DMS153 (cell line): ENCODE data around the gene SLC24A3.

Experiments used
- DNase-seq: peaks from one replicate; lab custom pipeline; 2025; lab: John Stamatoyannopoulos, UW

Gene SLC24A3

DNA sequence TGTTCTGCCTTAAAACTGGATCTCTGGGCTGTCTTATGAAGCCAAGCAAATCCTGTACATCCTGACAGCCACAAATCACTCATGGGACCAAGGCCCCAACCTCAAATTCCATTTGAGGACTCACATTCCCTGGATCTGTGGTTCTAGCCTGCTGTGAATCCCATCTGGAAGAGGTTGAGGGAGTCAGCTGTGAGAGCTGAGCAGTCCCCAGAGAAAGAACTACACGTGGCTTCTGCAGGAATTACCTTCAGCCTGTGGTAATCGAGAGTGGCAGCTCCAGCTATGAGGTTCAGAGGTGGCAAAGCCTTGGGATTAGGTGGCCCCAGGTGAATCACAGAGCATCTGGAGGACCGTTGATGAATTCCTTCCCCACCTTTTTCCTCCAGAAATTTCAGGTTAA is 245.2 kb downstream of the SLC24A3 start:
- no peak for DNase-seq

DNA sequence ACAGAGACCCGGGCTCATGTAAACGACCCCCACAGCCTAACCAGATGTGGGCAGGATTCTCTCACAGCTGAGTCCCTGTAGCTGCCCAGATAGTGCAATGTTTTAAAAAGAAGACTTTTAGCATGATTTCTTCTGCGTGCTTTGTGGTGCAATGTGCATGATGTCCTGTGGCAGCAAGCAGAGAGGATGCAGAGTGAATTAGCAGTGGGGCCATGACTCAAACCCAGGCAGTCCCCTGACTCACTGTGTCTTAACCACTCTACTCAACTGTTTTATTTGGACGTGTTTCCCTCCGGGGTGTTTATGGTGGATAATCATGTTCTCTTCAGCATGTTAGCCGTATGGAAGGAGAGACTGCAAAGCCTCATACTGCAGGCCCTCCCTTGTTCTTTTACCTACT is 247.9 kb downstream of the SLC24A3 start:
- no peak for DNase-seq

DNA sequence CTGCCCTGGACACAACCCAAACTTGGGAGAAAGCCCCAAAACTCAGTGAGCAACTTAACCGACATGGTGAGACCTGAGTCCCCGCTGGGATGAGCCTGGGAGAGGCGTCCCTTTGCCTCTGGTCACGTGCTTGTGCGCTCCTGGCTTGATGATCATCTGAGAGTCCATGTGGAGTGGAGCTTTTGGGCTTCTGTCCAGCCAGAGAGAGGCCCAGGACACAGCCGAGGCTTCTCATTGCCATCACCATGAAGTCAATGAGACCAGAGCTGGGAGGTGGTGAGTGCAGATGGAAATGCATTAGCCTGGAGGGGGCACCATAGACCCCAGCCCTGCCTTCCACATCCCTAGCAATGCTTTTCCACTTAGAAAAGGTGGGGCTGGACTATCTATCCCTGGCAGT is 250.0 kb downstream of the SLC24A3 start:
- no peak for DNase-seq

DNA sequence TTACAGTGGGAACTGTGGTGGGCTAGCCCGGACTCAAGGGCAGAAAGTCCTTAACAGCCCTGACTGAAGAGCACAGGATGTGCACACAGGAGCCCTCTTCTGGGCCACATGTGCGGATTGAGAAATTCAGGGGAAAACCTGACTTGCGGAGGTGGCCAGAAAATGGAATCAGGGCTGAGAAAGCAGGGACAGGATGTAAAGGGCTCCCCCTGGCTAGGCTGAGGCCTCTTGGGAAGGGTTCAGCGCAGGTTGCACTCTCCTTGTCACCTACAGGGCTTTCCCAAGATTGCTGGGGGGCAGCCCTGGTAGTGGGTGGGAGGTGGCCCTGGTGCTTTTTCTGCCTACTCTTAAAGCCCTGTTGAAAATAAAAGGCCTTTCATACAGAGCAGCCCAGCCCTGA is 251.2 kb downstream of the SLC24A3 start:
- no peak for DNase-seq

DNA sequence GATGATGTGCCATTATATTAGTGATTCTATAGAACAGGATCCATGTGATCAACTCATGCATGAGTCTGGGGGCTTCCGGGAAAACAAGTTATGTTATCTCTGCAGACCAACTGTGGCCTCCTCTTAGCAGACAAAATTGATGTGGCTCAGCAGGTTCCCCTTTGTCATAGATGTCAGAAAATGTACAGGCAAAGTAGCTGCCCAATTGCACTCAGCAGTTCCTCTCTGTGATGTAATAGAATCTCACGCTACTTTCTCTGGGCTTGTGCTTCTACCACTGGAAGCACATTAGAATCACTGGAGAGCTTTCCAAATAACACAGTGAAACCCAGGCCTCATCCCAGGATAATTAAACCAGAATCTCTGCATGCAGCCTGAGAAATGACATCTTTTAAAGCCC is 253.1 kb downstream of the SLC24A3 start:
- no peak for DNase-seq

DNA sequence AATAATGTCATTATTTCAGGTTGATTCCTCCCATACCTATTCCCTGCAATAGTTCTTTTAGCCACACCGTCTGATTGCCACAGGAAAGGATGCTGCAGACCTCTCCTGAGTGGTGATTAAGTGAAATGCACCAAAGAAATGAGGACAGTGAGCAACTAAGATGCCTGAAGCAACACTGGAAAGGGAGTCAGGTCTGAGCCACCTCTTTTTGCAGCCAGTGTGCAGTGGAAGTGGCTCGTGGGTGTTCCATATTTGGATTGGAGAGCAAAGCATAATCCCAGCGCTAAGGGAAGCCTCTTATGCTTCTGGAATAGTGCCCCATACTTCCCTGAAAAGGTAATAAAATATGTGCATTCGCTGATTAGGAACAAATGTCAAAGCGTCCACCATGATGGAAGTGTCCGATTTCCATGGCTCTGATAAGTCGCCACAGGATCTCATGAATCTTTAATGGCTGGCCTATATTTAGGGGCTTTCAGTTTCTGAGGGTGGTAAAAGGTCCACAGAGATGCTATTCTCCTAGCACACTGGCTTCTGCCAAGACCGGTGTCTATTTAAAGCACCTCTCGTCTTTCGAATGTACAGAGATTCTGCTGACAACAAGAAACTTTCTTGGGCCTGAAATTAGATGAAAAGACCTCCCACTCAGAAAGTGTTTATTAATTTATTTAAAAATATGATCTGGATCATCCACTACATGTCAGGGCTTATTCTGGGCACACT is 253.9 kb downstream of the SLC24A3 start:
- no peak for DNase-seq

DNA sequence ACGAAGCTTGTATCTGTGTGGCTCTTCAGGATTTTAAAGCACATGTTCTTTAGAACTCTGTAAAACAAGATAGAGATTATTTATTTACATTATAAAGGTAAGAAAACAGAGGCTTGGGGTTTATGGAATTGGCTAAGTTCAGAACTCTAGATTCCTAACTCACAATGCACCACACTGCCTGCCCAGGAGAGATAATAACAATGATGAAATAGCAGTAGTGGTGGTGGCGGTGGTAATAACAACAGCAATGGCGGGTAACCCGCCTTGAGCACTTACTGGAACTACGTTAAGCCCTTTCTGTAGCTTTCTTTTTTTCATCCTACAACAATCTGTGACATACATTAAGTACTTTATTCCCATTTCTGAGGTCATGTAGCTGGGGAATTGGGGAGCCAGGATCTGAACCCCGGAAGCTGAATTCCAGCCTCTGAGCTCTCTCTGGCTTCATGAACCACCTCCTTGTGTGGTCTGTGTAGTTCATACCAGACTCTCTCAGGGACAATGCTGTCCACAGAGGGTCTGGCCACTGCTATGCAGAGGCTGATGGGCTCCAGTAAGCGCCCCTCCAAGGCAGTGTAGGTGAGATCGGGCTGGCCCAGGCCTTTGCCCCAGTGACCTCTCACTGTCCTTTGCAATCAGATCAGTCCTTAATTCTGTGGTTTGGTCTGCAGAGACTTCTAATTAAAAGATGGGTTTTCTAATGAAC is 260.9 kb downstream of the SLC24A3 start:
- no peak for DNase-seq

DNA sequence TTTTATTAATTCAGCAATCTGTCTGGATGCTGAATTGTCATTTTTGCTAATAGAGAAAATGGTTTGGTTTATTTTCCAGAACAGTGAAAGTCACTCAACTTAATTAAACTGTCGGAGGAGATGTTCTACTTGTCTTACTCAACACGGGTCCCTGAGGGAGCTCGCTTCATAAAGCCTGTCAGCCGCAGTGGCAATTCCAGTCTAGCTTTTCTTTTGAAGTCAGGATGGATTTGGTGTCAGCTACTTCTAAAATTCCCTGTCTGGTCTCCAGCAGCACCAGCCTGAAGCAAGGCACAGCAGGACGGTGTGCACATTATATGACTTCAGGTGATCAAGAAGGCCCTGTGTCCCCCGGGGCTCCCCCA is 261.5 kb downstream of the SLC24A3 start:
- DNase-seq, result no peak

DNA sequence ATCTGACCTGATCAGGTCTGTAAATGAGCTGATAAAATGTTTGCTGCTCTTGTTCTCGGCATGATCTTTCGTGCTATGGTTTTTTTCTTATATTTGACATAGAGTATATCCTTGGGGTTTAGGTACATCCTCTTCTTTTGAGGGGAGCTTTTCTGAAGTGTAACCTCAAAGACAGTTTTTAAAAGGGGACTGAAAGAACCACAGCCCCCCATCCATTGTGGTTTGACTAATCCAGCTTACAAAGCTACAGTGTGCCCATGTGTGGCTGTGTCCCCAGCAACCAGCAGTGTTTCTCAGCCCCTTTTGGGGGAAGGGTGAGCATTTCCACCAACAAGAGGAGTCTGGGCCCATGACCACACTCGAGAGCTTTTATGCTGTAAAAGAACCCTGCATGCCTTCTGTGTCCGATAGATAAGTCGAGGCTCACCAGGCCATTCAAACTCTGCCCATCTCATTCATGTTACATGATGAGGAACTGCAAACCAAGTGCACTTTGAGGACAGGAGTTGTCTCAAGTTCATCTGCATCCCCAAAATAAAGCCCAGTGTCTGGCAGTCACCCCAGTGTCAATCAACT is 266.0 kb downstream of the SLC24A3 start:
- no peak for DNase-seq

DNA sequence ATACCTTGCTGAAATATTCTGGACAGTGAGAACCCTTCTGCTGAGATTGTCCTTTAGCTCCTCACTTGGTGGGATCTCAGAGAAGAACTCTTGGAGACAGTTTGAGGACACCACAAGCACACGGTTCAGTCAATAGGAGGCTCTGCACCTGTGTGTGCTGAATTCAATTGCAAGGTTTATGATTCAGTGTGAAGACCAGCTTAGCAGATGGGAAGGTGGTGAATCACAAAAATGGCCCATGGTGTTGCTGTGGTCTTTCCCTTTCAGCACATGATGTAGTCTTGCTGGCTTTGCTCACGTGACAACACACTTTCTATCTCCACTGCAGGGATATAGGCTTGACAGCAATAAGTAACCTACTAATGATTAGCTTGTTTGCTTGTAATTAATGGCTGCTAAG is 270.3 kb downstream of the SLC24A3 start:
- no peak for DNase-seq

DNA sequence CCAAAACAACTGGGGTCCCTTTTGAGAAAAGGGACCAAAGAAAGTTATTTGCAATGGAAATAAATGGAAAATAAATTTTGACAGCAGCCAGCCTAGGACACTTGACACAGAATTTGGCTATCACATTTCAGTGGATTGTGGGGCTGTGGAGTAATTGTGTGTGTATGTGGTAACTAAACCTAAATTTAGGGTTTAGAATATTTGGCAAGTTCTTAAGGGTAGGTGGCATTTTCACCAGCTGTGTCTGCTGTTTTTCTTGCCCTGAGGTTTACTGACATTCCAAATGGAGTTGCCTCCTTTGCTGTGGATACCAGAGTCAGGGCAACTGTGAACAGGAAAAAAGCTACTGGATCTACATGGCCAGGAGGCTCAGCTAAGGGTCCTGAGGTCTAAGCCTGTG is 270.9 kb downstream of the SLC24A3 start:
- DNase-seq, result no peak

DNA sequence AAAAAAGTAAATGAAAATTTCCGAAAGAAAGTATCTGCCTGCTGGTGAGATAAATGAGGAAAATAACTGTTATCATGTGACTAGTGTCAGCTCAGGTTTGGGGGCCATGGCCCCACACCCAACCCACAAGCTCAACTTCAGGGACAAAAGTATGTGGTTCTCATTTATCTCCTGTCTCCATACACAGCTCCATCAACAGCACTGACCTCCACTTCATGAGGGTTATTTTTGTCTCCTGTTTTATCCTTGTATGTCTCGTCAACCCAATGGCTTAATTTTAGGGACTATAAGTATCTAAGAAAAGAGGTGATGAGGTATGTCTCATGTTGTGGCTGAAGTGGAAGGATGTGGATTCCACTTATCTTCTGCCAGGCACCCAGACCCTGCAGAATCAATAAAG is 274.0 kb downstream of the SLC24A3 start:
- no peak for DNase-seq

DNA sequence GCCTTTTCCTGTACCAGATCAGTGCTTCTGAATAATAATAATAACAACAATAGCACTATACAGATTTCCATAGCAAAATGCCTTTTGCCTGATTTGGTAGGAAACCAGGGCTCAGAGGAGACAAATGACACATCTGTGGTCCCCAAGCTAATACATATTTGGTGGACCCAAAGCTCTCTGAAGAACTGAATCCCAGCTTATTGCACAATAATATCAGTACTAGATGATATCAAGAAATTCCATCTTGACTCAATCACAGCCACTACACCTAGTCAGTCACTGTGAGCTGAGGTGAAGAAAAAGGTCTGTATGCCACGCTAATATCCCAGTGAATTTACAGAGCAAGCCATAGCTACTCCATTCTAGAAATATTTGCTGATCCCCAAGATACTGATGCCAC is 275.0 kb downstream of the SLC24A3 start:
- no peak for DNase-seq

DNA sequence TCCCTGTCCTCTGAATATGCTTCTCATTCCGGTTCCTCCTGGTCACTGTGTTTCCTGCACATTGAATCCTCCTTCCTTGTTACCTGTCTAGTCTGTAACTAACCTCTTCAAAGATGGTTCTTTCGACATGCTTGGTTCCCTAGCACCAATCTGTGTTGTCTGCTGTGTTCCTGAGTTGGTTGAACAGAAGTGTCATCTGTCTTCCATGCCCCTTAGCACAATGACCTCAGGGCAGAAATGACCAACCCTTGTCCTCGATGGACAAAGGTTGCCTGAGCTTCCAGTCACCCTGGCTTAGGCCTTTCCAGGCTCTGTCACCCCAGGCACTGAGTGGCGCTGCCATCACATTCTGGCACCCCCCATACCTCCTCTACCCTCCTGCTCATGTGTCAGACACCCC is 278.8 kb downstream of the SLC24A3 start:
- DNase-seq, result no peak

DNA sequence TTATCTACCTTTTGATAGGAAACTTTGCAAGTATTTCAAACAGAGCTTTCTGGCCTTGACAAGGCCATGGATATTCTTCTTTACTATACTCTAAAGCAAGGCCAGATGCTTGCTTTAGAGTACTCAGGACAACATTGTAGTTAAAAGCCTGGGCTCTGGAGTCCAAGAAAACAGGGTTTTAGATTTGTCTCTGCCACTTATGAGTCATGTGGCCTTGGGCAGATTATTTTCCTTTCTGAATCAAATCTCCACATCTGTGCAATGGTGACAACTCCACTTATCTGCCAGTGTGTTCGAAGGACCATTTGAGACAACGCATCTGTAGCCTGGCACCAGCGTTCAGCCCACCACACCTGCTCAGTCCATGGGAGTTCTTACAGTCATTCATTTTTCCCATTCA is 279.7 kb downstream of the SLC24A3 start:
- no peak for DNase-seq

DNA sequence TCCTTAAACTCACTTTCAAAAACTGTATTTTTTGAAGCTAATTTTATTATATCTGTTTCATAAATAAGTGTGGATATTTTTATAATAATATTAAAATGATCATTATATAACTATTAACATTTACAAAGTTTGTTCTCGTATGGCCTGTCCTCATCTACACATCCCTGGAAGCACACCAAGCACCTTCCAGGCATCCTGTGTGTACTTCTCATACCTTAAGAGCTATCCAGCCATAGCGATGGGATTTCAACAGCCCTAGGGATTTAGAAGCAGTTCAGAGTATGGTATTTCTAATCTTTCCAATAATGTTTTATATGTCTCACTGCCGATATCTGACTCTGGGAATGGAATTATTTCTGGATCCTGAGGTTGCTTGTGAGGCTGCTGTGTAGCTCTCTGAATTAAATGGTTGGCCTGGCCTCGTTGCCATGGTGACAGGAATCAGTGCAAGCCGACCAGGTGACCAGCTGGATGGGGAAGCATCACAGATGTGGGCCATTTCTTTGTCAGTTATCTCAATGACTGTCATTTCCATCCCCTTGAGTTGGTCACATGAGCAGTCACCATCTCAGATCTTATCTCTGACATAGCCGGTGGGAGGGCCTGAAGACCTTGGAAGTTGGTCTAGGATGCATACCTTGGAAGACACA is 280.4 kb downstream of the SLC24A3 start:
- DNase-seq, result peak; percentile 2

DNA sequence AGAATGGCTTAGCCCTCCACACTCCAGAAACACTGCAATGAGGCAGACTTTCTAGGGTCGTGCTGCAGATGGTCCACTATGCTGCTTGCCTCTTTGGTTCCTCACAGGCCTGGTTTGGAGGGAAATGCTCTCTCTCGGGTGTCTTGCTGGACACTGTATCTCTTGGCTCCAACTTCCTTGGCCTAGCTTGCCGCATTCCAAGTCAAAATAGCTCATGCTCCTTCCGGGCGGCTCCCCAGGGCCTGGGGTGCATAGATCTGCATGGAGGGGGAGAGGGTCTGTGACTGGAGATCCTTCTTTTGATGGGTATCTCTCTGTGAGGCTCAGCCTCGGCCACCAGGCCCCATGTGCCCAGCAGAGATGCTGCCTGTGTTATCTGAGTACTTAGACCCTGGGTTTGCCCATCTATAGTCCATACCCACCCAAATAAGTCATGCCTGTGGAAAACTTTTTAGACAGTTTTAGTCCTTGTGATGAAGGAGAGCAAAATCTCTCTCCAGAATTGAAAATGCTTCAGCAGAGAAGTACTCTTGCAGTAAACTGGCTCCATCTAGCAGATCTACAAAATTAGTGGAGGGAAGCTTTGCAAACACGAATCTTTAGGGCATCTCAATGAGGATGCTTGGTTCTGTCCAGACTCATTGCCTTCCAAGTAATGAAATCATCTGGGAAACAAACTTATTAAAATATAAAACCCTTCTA is 281.5 kb downstream of the SLC24A3 start:
- DNase-seq, result no peak

DNA sequence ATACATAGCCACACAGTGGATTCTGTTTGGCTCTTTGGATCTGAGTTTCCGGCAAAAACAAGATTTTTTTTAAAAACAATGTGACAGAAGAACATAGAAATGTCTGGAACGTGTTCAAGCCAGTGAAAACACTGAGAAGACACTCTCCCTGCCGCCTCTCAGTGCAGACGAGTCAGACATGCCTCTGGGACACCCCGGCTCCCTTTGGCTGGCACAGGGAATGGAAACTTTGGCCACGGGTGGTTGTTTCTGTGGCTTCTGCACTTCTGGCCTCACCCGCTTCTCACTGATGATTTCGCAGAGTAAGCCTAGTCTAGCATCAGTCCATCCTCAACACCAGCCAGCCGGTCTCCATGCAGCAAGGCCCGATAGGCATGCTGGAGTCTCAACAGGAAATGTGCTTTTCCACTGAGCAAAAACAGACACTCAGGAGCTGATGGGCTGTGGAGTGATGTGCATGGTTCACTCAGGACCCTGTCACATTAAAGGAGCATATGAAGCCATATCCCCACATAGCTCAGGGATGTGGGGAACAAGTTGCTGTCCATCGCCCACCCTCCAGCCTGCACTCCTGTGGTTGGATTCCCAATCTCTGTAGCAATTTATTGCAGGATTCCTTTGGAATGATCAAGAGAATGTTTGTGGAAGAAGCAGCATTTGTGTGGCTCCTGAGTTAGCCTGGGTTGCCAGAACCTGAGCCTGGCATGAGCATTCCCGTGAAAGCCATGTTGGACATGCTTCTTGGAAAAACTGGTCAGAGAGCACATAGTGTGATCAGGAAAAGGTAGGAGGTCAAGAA is 283.7 kb downstream of the SLC24A3 start:
- DNase-seq, result no peak

DNA sequence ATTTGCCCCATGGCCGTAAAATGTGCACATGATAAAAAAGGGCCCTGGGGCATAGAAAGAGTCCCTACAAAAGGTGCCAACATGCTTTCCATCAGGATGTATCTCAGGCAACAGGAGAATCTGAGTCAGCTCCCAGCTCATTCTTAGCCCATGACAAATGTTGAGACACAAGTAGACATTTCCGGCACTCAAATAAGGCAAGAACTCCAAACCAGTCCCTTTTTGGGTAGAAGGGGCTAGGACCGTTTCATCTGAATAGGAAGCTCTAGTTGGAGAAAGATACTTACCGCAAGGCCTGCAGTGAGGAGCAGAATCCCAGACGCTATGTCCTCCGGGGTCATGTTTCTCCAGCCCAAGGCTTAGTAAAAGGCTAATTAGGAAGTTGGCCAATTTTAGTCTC is 284.6 kb downstream of the SLC24A3 start:
- DNase-seq, result no peak

DNA sequence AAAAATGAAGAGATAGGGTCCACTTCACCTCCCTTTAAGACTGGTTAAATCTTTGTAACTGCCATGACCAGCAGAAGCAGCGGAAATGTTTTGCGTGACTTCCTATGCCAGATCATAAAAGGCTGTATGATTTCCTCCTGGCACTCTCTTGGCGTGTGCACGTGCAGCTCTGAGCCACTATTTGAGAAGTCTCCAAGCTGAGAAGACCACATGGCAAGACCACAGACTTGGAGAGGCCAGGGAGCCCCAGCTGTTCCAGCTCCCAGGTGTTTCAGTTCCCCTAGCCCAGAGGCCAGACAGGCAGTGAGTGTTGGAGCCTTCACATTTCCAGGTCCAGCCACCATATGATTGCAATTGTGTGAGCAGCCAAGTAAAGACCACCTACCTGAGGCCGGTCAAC is 286.3 kb downstream of the SLC24A3 start:
- no peak for DNase-seq

DNA sequence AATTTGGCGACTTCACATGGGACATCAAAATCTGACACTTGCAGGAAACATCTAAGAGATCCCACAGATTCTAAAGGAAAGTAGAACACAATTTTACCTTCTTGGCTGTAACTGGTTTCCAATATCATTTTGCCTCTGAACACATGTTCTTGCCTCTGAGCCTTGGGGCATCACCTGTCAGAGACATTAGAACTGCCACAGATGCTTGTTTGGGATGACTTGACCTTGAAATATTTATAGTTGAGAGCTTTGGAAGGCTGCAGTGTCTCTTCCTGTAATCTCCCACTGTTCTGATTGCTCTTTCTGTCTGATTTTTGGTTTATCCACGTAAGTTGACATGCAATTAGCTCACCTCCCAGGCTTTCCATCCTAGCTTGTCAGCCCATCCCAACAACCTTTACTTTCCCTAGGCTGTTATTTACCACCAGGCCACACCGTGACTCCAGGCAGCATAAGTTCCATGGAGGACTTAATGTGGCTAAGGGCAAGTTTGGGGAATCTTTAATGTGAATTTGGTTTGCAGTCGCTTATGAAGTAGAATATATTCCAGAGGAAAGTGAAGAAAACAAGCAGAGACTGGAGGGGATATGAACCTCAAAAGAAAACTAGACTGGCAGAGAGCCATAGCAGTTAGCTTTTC is 289.2 kb downstream of the SLC24A3 start:
- no peak for DNase-seq
